Fibroblast of skin of left biceps (primary cell): Measurements from ENCODE around the gene KPNA6.
"Not testable (repeated sequence)": the region's sequence is repeated elsewhere in the genome, so short reads cannot be mapped to it uniquely, and the experiment has no call there.

Experiments used
- DNase-seq, 2 experiments: peaks; one replicate each; pipeline ENCODE4 v3.0.0-alpha.2; 2013; ENCODE audit warnings: low read depth in 2 of 2

The KPNA6 gene

DNA sequence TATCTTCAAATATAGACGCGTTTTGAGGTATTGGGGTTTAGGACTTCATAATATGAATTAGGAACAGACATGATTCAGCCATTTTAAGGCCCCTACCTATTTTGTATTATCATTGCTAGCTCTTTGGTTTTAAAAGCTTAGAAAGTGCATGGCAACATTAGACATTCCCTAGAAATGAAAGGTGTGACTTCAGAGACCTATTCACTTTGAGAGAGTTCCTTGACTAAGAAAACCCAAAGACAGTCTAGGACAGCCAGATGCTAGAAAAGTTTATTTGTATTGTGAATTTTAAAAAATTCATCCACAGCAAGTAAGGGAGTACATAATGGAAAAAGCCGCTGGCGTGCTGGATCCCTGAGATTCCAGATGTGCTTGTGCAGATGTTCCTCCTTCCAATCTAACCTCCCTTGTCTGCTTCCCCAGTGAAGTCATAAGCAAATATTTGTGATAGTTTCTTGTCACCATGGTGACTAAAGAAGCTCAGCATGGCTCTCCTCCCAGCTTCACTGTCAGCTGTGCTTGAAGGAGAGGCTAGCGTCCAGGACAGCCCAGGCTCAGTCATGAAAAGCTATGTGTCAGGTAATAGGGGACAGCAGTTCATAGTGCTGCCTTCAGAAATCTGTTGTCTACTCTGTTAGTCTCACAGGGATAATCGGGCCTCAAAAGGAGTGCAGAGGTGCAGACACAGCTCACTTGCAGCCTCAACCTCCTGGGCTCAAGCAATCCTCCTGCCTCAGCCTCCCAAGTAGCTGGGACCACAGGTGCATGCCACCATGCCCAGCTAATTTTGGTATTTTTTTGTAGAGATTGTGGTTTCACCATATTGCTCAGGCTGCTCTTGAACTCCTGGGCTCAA, 34.8 kb downstream of the KPNA6 start:
- peak; percentile 44 to 47 for DNase-seq

- DNase-seq: not testable (repeated sequence)
Measured at GRCh38 chr1:32143302-32143695, 35.4 kb downstream of the KPNA6 start.

GRCh38 chr1:32144033-32144432, 36.2 kb downstream of the KPNA6 start:
- DNase-seq: no peak

DNA sequence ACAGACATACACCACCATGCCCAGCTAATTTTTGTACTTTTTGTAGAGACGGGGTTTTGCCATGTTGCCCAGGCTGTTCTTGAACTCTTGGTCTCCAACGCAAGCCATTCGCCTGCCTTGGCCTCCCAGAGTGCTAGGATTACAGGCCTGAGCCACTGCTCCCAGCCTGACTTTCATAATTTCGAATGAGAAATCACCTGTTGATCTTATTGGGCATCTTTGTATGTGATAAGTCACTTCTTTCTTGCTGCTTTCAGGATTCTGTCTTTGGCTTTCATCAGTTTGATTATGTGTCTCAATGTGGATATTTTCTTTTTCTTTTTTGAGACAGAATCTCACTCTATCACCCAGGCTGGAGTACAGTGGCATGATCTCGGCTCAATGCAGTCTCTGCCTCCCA, 39.9 kb downstream of the KPNA6 start:
- not testable (repeated sequence) for DNase-seq

GRCh38 chr1:32150847-32151246, 43.0 kb downstream of the KPNA6 start:
- no peak for DNase-seq

DNA sequence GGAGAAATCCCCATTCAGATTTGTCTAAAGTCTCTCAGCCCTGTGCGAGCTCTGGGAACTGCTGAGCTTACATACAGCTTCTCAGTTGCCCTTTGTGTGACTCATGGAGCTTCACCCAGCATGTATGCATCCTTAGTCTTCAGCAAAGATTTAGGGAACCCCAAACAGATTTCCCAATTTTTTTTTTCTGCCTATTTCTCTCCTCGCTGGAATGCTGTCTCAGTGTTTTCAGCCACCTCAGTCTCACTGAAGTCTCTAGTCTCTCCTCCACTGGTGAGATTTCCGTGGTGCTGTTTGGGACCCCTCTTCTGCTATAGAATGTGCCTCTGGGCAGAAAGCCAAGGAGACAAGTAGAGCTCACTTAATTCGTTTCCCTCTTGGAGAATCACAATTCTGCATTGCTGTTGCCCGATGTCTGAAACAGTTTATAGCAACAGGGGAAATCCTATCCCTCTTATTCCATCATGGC, 43.5 kb downstream of the KPNA6 start:
- DNase-seq: peak; percentile 41 to 57

- no peak for DNase-seq
Measured at GRCh38 chr1:32159189-32159588, 51.3 kb downstream of the KPNA6 start.

GRCh38 chr1:32163405-32163804, 55.5 kb downstream of the KPNA6 start:
- DNase-seq: no peak

DNA sequence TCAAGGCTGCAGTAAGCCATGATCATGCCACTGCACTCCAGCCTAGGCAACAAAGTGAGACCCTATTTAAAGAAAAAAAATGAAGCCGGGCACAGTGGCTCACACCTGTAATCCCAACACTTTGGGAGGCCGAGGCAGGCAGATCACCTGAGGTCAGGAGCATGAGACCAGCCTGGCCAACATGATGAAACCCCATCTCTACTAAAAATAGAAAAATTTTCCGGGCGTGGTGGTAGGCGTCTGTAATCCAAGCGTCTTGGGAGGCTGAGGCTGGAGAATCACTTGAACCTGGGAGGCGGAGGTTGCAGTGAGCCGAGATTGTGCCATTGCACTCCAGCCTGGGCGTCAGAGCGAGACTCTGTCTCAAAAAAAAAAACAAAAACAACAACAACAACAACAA, 57.8 kb downstream of the KPNA6 start:
- not testable (repeated sequence) for DNase-seq

DNA sequence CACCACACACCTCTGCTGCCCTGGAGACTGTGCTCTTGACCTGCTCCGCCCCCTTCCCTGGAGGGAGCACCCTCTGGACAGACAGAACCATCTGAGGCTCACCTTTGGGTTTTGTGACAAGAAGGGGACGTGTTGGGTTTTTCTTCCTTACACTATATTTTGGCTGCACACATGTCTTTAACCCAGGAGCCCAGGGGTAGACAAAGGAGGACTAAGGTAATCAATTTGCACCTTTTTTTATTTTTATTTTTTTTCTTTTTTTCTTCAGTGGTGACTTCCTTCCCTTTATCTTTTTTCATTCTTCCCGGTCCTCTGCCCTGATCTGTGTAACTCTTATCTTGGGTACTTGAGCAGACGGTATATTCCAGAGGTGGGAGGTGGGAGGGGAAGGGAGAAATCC, 63.1 kb downstream of the KPNA6 start:
- DNase-seq: no peak

- DNase-seq: no peak
Measured at GRCh38 chr1:32172621-32173245, 64.9 kb downstream of the KPNA6 start.

DNA sequence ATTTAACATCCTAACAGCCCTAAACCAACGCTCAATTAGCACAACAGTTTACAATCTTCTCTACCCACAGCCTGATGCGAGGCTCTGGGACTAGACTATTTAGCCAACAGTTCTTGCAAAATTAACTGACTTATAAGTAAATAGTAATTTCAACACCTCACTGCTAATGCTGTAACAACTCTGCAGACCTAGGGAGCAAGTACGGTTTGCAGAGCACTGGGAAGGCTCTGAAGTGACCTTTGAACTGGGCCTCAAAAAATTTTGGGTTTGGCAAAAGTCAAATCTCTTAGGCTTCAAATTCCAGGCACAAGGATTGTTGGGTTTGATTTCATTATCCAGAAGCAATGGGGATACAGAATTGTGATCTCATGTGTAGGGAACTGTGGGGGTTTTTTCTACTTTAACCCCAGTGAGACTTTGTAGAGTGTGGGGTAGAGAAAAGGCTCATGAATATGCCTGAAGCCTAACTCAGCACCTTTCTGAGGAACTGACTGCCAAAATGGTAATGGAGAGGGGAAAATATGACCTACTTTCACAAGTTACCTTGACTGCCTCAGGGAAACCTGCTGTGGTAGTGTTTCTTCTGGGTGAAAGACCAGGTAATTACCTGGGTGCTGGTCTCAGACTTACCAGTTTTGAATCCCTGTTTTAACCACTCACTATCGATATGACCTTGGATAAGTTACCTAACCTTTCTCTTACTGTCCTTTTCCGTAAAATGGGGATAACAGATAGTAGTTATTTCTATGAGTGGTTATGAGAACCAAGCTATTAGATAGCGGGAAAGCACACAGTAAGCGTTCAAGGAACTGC, 70.7 kb downstream of the KPNA6 start:
- no peak for DNase-seq

DNA sequence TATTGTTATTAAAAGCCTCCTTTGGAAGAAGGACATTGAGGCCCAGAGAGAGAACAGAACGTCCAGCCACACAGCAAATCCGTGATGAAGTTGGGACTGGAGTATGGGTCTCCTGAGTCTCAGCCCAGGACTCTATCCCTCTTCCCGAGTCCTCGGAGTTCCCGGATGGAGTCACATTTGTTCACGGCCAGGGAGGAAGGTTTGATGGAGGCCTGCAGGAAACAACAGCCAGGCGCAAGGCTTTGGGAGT, 71.3 kb downstream of the KPNA6 start:
- no peak for DNase-seq

DNA sequence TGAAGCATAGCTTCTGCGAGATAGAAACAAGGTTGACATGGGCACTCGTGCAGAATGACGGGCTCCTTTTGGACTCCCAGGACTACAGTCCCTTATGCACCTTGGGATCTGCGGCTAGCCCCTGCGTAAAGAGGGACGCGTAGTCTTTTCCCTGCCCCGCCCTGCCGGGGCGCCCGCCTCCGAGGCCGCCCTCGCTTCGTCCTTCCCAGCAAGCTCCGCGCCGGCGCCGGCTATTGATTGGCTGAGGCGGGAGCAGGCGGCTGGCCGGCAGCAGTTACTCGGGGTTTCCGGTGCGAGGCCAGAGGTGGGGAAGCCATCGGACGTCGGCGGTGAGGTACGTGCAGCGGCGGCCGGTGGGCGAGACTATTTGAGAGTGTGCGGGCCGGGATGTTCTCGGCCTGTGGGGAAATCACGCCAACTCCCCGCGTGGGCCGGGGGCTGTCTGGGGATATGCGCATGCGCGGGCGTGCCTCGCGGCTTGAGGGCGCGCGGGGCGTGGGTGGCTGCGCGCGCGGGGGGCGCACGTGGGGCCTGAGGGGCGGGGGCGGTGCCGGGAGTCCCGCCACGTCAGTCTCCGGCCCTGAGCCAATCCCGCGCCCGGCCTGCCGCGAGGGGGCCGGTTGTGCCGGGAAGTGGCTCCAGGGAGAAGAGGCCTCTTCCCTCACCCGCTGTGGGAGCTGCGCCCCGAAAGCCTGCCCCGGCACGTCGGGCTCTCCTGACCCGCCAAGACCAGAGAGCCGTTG, 71.8 kb downstream of the KPNA6 start, which contains the start of gene TXLNA:
TXLNA (plus strand) TSS at position 233 of the 743 bp plus-strand sequence. CDS start 671 bp downstream, outside the sequence.
- DNase-seq: peak; percentile 75 to 76

DNA sequence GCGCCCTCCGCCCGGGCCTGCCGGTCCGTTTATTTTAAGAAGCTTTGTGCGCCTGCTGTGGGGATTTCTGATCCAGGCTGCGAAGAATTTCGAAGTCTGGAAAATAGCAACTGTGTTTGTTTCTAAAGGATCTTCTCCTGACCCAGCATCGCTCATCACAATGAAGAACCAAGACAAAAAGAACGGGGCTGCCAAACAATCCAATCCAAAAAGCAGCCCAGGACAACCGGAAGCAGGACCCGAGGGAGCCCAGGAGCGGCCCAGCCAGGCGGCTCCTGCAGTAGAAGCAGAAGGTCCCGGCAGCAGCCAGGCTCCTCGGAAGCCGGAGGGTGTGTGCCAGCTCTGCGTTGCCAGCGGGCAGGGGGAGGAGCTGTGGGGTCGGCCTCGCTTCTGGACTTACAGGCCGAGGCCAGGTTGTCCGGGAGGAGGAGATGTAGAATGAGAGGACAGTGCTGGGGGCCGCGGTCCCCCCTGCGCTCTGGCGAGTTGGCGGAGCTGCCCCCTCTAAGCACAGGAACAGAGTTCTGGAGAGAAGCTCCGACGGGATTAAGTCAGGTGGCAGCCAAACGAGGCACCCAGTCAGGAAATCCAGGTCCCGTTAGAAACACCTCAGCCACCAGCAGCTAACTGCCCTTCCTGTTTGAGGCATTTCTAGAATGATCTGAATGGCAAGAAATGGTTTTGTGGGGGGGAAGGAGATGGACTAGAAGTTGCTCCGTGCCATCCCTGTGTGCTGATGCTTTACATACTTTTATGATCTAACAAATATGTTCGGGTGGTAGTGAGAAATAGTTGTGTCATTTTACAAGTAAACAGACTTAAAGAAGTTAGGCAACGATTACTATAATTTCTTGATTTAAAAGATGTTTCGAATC, 72.6 kb downstream of the KPNA6 start:
- DNase-seq: no peak

GRCh38 chr1:32181065-32181464, 73.2 kb downstream of the KPNA6 start:
- no peak for DNase-seq

DNA sequence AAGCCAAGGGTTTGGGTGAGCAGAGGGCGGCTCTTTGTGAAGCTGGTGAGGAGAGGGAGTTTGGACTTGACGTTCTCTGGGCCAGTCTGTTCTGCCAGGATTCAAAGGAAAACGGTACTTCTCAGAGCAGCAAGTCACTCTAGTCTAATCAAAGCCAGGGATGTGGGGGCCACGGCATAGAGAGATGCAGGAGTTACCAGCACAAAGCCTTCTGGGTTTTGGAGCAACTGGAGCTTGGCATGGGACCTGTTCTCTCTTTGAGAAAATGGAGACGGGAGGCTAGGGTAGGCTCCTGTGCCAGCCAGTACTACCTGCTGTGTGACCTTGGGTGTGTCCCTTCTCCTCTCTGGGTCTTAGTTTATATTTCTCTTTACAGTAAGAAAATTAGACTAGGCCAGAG, 73.7 kb downstream of the KPNA6 start:
- DNase-seq: no peak

DNA sequence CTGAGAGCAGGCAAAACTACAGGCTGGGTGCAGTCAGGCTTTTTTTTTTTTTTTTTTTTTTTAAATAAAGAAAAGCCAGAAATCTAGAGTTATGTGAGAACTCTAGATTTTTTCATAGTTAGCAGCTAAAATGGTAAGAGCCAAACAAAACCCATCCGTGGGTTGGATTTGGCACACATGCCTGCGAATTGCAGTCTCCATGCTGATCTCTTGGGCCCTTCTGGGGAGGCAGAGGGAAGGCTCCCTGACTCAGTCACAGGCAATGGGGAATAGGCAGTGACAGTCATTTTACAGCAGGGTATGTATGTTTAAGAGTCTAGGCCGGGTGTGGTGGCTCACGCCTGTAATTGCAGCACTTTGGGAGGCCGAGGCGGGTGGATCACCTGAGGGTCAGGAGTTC, 74.2 kb downstream of the KPNA6 start:
- no peak for DNase-seq

GRCh38 chr1:32184650-32185049, 76.8 kb downstream of the KPNA6 start:
- DNase-seq: no peak

GRCh38 chr1:32186077-32186476, 78.2 kb downstream of the KPNA6 start:
- DNase-seq: no peak

DNA sequence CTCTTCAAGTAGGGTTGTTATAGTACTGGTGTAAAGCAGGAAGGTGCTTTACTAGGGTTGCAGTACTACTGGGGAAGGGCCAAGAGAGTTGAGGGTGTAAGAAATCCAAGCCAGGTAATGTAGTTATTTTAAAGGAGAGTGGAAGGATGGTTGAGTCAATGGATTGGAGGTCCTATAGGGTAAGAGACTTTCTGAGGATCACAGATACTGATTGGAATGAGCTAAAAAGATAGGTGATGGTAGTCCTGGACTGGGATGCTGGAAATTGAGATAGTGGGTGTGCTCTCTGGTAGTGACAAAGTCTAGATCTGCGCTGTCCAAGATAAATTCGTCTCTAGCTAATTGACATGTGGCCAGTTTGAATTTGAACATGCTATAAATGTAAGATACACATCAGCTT, 78.6 kb downstream of the KPNA6 start:
- no peak for DNase-seq
